Renal cortex interstitium (tissue), 11 donors: ENCODE data around the gene AFF2. TPM values are rescaled to one million over a fixed set of nuclear protein-coding genes. Genes with fewer than 3 reads are reported as not detected.
A peak's percentile ranks its signal among the peaks of the same experiment; 100 is the strongest.

Experiments
- DNase-seq, 11 donors: peaks; one replicate each; pipeline ENCODE4 v3.0.0-alpha.2; 2013; ENCODE audit warnings: low read depth in 9 of 11, low spot score in 4 of 11; ENCODE audit errors: extremely low read depth in 1 of 11
- polyA plus RNA-seq, 3 donors: library from polyadenylated mRNA; unstranded; fragments of 120-200 nt; gene quantifications; one replicate each; pipeline ENCODE4 v1.2.1, GENCODE V29; 2013; ENCODE audit not compliant: insufficient read length in 3 of 3

AFF2 gene
- polyA plus RNA-seq, 3 donors, result 4.5 to 6.3 (median 5.3) TPM

DNA sequence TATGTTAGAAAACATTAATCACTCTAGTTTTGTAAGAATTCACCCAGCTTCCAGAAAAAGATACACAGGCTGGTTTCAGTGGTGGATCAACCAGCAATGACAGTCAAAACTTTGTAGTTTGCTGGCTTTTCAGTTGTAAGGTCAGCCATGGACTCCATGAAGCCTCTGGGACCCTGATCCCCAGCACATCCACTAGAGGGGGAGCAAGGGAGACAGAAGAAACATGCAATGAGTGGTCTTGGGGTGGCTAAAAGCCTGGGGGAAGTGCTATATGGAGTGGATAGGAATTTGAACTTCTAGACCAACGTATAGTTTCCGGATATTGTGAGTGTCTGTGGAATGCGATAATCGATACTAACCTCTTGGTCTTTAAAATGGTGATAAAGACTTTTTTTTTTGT, 72.7 kb downstream of the AFF2 start:
- no peak for DNase-seq

DNA sequence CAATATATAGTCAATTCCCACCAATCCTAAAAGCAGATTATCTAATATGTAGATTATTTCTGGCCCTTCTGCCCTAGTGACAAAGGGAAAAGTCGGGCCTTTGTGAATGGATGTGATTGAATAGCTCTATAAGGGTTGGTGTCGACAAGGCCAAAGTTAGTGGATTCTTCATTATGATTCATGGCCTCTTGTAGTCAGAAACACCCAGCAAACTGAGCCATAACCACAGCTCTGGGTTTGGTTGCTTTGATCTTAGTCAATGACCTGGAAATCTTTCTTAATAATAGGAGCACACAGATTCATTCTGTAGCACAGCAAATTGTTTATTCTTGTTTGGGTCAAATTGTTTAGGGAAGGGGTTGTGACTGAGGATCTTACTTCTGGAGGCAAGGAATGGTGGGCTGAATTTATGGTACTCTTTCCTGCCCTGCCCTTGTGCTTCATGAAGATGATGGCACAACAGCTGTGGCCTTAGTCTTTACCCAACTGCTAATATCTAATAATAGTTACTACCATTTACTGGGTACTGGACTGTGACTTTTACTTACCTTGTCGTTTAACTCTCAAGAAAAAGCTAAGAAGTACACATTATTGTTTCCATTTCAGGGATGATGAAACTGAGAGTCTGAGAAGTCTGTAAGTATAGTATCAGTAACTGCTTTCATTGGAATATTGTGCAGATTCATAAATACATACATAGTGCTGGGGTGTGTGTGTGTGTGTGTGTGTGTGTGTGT, 74.0 kb downstream of the AFF2 start:
- DNase-seq, result no peak

DNA sequence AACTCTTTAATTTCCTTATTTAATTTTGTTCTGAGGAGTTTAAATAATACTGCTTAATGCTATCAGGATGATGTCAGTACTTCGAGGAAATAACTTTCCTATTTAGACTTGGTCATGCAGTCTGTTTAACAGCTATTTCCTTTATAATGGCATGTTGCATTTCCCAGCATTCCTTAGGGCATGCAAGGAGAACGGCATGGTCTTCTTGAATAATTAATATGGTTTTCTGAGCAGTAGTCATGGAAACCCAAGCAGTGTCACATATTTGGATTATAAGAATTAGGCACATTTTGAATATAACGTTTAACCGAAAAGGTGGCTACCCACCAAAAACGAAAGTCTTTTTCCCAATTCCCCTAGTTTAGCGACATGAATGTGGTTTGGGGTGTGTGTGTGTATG, 76.0 kb downstream of the AFF2 start:
- DNase-seq, result no peak

DNA sequence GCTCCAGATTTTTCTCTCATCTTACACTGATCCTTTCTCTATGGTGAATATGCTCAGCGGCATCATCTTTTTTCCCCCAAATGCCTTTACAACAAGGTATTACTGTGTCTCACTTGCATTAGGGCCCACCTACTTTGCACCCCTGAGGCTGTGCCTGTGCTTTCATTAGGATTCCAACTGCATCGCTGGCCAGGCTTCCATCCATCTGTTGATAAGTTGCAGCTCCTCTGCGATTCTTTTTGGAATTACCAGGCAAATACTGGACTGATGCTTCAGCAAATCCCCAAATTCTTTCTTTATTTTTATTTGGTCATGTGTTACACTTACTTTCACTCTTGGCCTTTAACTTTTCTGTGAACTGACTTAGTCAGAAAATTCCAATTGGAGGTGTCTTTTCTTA, 77.3 kb downstream of the AFF2 start:
- DNase-seq, result no peak

GRCh38 chrX:148580016-148580415, 79.6 kb downstream of the AFF2 start:
- DNase-seq, result no peak

- no peak for DNase-seq
Observed at GRCh38 chrX:148582353-148582752, 81.9 kb downstream of the AFF2 start.

DNA sequence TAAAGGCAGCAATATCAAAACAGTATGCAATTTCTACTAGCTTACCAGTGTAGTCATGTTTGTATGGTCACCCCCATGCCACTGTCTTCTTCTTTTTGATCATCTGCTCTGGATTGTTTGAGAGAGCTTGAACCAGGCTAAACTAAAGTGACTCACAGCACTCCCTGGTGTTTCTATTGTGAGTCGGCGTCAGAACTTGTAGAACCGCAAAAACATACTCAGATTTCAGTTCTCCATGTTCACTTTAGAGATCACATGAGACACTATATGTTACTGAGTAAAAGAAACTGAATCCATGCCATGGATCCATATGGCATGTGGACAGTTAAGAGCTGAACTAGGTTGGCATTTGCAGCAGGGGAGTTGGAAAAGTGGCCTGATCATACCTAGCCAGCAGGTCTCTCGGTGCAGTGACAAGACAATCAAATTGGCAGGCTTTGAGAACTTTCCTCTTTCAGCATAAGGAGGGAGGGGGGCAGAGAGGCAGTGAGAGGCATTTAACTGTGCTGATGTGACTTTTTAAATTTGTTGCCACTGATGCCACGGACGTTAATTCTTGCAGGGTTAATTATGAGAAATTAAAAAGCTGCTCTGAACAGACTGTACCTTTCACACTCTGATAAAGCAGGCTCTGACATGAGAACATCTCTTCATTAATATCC, 88.4 kb downstream of the AFF2 start:
- no peak for DNase-seq

DNA sequence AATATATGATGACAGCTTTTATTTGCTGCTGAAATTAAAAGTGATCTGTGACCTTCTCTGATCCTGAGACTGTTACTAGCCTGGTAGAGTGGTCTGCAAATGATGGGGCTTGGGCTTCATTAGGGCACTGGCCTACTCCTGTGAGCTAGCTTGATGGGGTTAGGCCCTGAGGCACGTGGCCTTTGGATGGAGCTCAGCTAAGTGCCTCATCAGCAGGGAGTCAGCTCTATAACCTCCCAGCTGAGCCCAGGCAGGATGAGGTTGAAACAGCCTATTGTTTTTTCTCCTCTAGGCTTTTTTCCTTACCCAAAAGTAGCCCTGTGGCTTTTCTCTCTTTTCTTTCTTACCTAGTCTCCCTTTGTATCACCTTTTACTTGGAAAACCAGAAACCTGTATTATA, 92.2 kb downstream of the AFF2 start:
- DNase-seq, result no peak

DNA sequence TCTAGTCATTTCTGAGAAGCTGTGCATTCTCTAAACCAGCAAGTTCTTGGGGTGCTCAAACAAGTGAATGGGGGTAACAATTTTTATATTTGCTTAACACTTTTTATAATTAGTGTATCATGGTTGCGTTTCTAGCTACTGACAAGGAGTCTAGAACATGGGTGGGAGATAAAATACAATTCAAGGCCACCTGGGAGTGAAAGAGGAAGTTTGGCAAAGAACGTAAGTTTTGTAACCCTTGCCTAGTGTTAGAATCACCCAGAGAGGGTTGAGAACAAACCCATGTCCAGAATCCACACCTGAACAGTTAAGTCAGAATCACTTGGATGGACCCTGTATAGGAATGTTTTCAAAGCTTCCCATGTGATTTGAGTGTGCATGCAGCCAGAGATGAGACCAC, 92.7 kb downstream of the AFF2 start:
- DNase-seq, result no peak

DNA sequence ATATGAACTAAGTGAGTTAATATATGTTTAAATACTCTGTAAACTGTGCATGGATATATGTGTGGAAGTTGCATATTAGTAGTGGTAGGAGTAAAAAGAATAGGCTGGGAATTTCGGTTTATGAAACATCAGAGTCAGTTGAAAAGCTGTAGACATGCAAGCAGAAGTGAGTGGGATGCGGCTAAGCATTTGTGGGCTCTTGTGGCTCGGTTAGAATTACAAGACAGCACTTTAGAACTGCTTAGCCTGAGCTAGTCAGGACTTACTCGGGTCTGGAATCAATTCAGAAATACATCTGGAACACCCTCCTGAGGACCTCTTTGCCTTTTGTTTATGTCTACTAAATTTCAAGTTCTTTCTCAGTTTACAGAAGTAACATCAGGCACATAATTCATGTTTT, 93.6 kb downstream of the AFF2 start:
- DNase-seq, result no peak

DNA sequence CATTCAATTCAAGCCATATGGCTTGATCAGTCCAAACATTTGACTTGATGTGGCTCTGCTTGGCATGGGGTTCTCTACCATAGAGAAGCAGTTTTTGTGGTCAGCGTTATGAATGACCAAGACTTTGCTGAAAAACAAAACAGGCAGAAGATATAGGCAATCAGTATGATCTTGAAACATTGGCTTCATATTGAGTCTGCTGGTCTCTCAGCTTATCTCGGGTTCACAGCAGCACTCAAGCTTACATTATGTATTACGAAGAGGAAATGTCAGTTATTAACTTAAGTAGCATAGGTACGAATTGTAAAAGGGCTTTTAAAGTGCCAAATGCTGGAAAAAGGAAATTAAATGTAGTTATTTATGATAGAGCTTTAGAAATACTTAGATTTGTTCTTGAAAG, 99.0 kb downstream of the AFF2 start:
- DNase-seq, result no peak

- no peak for DNase-seq
Observed at GRCh38 chrX:148600131-148600530, 99.7 kb downstream of the AFF2 start.

GRCh38 chrX:148600581-148600980, 100.2 kb downstream of the AFF2 start:
- no peak for DNase-seq

GRCh38 chrX:148601034-148601433, 100.6 kb downstream of the AFF2 start:
- no peak for DNase-seq

DNA sequence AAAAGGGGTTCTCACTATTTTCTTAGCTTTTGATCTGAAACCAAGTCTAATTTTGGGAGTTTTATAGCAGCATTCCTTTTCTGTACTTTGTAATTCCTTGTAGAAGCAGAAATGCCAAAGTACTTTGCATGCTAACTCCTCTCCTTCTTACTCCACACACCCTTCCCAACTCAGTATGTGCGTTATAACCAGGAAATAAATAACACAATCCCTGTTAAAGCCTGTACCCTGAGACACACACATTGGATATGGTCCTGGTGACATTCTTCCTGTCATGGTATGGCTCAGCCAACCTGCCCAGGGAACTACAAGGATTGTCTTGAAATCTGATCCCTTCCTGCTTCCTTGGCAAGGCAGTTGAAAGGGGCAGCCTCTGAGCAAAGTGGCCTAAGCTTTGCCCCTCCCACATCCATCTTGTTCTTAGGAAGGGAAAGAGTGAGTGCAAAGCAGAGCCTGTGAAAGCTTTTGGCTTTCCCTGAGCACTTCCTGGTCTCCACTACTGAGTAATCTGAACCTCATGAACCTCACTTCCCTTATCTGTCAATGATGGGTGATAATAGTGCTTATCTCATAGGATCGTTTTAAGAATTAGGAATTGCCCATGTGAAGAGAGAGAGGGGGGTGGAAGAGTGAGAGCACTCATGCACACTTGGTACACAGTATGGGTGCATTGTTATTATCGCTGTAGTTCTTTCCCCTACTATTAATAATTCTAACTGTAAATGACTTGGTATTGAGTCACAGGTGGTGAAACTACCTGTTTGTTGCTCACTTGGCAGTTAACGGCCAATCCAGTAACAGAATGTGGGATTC, 109.3 kb downstream of the AFF2 start:
- peak in 1 of 11 donors; percentile 2 for DNase-seq

DNA sequence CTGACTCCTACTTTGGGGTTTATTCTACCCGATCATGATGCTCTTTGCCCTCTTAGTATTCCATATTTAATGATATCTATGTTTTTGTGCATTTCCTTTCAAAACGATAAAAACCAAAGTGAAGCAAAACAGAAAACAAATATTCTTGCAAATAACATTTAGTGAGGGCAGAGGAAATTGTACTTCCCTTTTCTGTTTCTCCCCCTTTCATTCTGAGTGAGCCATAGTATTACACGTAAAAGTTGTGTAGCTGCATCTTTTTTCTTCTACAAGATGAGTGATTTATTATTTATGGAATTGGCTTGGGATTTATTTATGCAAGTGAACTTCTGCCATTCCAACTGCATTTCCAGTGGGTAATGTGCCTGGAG, 109.9 kb downstream of the AFF2 start:
- DNase-seq, result no peak

- no peak for DNase-seq
Observed at GRCh38 chrX:148611993-148612392, 111.6 kb downstream of the AFF2 start.

- DNase-seq, result no peak
Observed at GRCh38 chrX:148612431-148612830, 112.0 kb downstream of the AFF2 start.

DNA sequence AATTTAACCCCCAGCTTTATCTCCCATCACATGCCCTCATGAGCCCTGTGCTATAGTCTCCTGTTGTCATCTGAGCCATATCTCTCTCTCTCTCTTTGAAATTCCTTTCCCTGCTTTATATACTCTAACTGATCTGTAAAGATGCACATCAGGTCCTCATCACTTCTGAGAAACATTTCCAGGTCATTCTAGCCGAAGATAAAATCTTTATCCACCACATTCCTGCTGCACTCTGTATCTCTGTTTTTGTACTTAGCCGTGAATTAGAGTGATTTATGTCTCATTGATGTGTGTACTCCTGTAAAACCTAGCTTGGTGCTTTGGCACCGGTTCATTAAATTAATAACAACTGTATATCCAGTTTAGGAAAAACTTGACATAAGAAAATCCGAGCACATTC, 113.2 kb downstream of the AFF2 start:
- DNase-seq, result no peak

DNA sequence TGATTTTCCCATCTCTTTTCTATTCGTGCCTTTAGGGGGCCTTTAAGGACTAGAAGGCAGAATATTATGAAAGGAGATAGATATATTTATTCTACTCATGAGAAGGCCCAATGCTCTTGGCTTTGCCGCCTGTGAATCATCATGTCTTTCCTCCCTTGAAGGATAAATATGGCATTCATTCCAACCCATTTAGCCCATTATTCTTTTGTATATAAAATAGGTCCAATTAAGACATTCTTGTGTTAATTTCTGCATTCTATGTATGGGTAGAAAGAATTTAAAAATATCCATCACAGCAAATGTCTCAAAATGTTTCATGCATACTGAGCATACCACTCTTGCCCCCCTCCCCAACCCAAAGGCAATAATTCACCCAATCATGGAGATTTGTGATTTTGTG, 115.1 kb downstream of the AFF2 start:
- DNase-seq, result no peak
